Measurements from ENCODE around the gene SH3TC2.

- TF ChIP-seq CTCF (conservative IDR thresholded peaks at IDR 0.05; ENCODE audit: low read depth, low read length): no peak
- TF ChIP-seq EZH2 (IDR thresholded peaks at IDR 0.05; ENCODE audit: low read length, unreplicated experiment): no peak
- TF ChIP-seq EZH2phosphoT487 (IDR thresholded peaks at IDR 0.05; ENCODE audit: borderline replicate concordance, low read length): no peak
Observed at GRCh38 chr5:148992265-148992664, 70.6 kb downstream of the SH3TC2 start.
